ENCODE data around the gene SMIM24. TPM values are rescaled to one million over a fixed set of nuclear protein-coding genes. Genes with fewer than 3 reads are reported as not detected.

SMIM24 gene
- polyA plus RNA-seq, 1 donor from 2014 or later: not detected

DNA sequence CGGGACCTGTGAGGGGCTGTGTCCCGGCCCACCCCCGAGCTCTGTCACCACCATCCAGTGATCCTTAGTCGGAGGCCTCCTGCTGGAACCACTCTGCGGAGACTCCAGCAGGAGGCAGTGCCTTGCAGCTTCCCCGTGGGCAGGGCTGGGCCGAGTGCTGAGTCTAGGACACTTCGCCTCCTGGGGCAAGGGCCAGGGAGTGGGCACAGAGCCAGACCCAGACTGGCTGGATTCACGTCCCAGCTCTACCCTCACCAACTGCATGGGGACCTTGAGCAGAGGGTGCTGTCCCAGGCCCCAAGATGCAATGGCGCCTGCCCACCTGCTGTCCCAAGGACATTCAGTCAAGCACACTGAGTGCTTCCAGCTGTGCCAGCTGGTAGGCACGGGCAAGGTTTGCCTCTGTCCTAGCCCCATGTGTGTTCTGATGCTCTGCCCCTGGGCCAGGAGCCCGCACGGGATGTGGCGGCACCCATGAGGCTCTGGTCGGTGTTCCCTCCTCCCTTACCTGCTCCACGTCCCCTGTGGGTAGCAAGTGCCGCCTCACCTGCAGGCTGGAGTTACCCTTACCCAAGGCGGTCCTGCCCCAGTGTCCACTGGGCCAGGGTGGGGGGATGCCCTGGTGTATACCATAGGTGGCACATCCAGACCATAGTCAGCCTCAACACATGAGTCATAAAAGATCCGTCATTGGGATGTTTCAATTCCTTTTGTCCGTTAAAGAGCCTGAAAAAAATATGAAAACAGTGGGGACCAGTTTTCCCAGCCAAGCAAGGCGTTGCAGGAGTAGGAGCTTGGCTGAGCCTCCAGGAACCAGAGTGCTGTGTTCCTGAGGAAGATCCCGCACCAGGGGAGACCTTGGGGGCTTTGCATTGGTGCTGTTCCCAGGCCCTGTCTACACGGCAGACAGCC, 33.2 kb upstream of the SMIM24 start:
- Histone ChIP-seq H3K27ac (ENCODE audit: low read length) (no peak overlapping the region), H4K20me1 (ENCODE audit: insufficient read depth) (peaks cover 31% of the 10 kb centered on the region)

DNA sequence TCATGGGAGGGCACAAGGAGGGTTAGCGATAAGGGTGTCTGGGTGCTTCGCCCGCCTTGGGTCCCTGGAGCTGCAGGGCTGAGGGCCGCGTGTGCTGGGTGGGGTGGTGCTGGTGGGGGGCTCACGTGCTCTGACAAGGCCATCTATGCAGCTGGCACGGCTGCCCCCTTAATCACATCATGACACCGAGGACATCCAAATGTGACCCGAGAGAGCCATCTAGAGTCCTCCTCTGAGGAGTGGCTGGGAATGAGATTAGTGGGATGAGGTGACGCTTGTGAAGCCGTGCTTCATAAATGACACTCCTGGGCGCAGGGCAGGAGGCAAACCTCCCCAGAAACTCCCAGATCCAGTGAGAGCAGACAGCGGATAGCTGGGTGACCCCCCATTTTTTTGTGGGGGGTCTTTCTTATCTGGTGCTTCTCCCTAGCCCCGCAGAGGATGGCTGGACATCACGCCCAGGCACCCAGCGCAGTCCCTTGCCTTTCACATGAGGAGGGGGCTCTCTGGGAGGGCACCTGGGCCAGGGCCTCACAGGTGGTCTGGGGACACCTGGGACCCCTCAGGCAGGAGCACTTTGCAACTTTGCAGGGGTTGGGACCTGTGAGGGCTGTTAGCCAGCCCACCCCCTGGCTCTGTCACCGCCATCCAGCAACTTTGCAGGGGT, 32.4 kb upstream of the SMIM24 start:
- H3K9ac ChIP-seq (ENCODE audit: low read length): no peak overlapping the region
- H3K4me3 ChIP-seq (ENCODE audit: low read length): no peak overlapping the region
- no peak overlapping the region for H3K27ac ChIP-seq (ENCODE audit: low read length)
- peaks cover 27% of the 10 kb centered on the region for H4K20me1 ChIP-seq (ENCODE audit: insufficient read depth)
- no peaks in the 10 kb centered on the region for H3K27me3 ChIP-seq (ENCODE audit: insufficient read depth, low read depth, low read length)
- H3K4me2 ChIP-seq (ENCODE audit: low read length): no peak overlapping the region
- H3K79me2 ChIP-seq (replicated peaks; ENCODE audit: insufficient read depth, low read length): peaks cover 54% of the 10 kb centered on the region
- no peaks in the 10 kb centered on the region for H3K36me3 ChIP-seq (ENCODE audit: insufficient read depth, low read length)
- TF ChIP-seq SMC3 (conservative IDR thresholded peaks at IDR 0.05; ENCODE audit: poor library complexity): no peak
- no peak for TF ChIP-seq TAF1 (IDR thresholded peaks at IDR 0.05; ENCODE audit: low read depth)
- no peak for TF ChIP-seq POLR2AphosphoS5 (IDR thresholded peaks at IDR 0.05)
- no peak for TF ChIP-seq MXI1 (conservative IDR thresholded peaks at IDR 0.05; ENCODE audit: poor library complexity, severe bottlenecking)
- TF ChIP-seq EZH2 (IDR thresholded peaks at IDR 0.05; ENCODE audit: borderline replicate concordance, insufficient read depth, low read length, poor library complexity, severe bottlenecking): no peak
- TF ChIP-seq EP300 (conservative IDR thresholded peaks at IDR 0.05; ENCODE audit: poor library complexity, severe bottlenecking): no peak
- no peaks in the 10 kb centered on the region for H3K9me3 ChIP-seq (ENCODE audit: low read length)
- no peaks in the 10 kb centered on the region for H3K9me2 ChIP-seq (ENCODE audit: insufficient read depth, low read length)
- H3F3A ChIP-seq (ENCODE audit: insufficient read depth, low read length, poor library complexity, severe bottlenecking): no peaks in the 10 kb centered on the region
- no peak overlapping the region for H2AFZ ChIP-seq (ENCODE audit: low read depth, low read length)

More for the DNA sequence above, 33.2 kb upstream of the SMIM24 start:
- TF ChIP-seq, protein P1, sequence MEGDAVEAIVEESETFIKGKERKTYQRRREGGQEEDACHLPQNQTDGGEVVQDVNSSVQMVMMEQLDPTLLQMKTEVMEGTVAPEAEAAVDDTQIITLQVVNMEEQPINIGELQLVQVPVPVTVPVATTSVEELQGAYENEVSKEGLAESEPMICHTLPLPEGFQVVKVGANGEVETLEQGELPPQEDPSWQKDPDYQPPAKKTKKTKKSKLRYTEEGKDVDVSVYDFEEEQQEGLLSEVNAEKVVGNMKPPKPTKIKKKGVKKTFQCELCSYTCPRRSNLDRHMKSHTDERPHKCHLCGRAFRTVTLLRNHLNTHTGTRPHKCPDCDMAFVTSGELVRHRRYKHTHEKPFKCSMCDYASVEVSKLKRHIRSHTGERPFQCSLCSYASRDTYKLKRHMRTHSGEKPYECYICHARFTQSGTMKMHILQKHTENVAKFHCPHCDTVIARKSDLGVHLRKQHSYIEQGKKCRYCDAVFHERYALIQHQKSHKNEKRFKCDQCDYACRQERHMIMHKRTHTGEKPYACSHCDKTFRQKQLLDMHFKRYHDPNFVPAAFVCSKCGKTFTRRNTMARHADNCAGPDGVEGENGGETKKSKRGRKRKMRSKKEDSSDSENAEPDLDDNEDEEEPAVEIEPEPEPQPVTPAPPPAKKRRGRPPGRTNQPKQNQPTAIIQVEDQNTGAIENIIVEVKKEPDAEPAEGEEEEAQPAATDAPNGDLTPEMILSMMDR (IDR thresholded peaks at IDR 0.05; ENCODE audit: poor library complexity, severe bottlenecking): no peak
- TF ChIP-seq POLR2AphosphoS5 (IDR thresholded peaks at IDR 0.05): no peak
- Histone ChIP-seq H3K4me2 (ENCODE audit: low read length) (no peak overlapping the region), H3K79me2 (replicated peaks; ENCODE audit: insufficient read depth, low read length) (peaks cover 55% of the 10 kb centered on the region), H3K36me3 (ENCODE audit: insufficient read depth, low read length) (no peaks in the 10 kb centered on the region), H3K9me2 (ENCODE audit: insufficient read depth, low read length) (no peaks in the 10 kb centered on the region), H2AFZ (ENCODE audit: low read depth, low read length) (no peak overlapping the region), H3K4me3 (ENCODE audit: low read length) (no peak overlapping the region), H3K27me3 (ENCODE audit: insufficient read depth, low read depth, low read length) (no peaks in the 10 kb centered on the region), H3F3A (ENCODE audit: insufficient read depth, low read length, poor library complexity, severe bottlenecking) (no peaks in the 10 kb centered on the region), H3K9me3 (ENCODE audit: low read length) (no peaks in the 10 kb centered on the region), H3K9ac (ENCODE audit: low read length) (no peak overlapping the region)

GRCh38 chr19:3511506-3512251, 31.4 kb upstream of the SMIM24 start:
- Histone ChIP-seq H3K9me2 (ENCODE audit: insufficient read depth, low read length) (no peaks in the 10 kb centered on the region), H3K4me3 (ENCODE audit: low read length) (no peak overlapping the region), H4K20me1 (ENCODE audit: insufficient read depth) (peaks cover 27% of the 10 kb centered on the region), H3K27me3 (ENCODE audit: insufficient read depth, low read depth, low read length) (no peaks in the 10 kb centered on the region), H3K79me2 (replicated peaks; ENCODE audit: insufficient read depth, low read length) (peaks cover 62% of the 10 kb centered on the region), H3K9me3 (ENCODE audit: low read length) (no peaks in the 10 kb centered on the region), H3K36me3 (ENCODE audit: insufficient read depth, low read length) (no peaks in the 10 kb centered on the region), H2AFZ (ENCODE audit: low read depth, low read length) (no peak overlapping the region), H3F3A (ENCODE audit: insufficient read depth, low read length, poor library complexity, severe bottlenecking) (no peaks in the 10 kb centered on the region), H3K4me2 (ENCODE audit: low read length) (no peak overlapping the region), H3K9ac (ENCODE audit: low read length) (no peak overlapping the region), H3K27ac (ENCODE audit: low read length) (no peak overlapping the region)
- no peak for TF ChIP-seq MXI1 (conservative IDR thresholded peaks at IDR 0.05; ENCODE audit: poor library complexity, severe bottlenecking)
- TF ChIP-seq EZH2 (IDR thresholded peaks at IDR 0.05; ENCODE audit: borderline replicate concordance, insufficient read depth, low read length, poor library complexity, severe bottlenecking): no peak
